CD4-positive, alpha-beta T cell treated with Interleukin-6 at 100 ng/mL for 8 hours (primary cell): ENCODE data around the gene PPP1R8.
A peak's percentile ranks its signal among the peaks of the same experiment; 100 is the strongest.
"Not testable (repeated sequence)": the region's sequence is repeated elsewhere in the genome, so short reads cannot be mapped to it uniquely, and the experiment has no call there.

Experiments
- DNase-seq: peaks from one replicate; pipeline ENCODE4 v3.0.0-alpha.2; 2020; ENCODE audit warnings: mixed read lengths, low spot score

The PPP1R8 gene

DNA sequence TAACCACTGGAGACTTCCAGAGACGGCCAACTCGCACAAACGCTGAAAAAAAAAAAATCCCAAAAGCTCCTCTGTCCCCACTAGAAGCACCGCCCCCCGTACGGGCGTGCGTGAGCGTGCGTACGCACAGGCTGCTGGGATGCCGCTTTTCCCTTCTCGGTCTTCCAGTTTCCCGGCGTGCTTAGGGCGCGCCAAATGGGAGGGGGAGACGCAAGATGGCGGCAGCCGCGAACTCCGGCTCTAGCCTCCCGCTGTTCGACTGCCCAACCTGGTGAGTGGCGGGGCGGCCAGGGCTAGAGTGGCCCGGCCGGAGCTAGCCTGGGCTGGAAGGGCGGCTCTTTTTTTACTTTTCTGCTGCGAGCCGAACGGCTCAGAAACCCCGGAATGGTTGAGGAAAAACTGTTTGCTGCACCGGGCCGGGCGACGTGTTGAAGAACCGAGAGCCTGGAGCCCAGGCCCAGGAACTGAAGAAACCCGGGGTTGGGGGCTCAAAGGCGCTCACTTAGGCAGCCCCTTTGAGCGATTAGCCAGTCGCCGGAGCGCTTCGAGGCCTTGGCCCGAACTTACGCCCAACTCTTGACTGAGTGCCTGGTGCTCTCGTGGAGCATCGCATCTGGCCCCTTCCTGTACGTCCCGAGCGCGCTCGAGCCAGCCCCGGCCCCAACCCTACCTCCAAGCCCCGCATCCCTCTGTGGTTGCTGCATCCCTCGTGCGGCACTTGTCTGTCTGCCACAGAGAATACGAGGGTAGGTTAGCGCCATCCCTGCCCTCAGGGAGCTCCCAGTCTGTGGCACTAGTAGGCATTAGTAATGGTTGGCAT lies at the start of gene PPP1R8:
Gene PPP1R8, plus strand, starts transcription at position 162 of the 820 bp plus-strand sequence. Its CDS starts 54 bp downstream, at position 216.
- DNase-seq, result peak; percentile 88

DNA sequence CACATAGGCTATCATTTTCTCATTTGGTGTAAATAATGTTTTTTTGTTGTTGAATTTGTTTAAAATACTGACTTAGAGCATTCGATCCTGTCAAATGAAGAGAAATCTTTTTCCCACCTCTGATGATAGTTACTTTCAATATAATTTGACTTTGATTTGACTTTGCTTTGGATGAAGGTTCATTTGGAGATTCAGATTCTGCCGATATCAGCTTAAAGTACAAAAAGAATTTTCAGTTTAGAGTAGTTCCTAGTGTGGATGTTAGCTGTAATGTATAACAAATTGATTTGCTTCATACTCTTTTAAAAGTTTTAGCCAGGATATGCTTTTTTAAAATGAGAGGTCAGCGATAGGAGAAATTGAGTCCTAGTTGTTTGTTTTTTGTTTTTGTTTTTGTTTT lies 47.6 kb upstream of the PPP1R8 start:
- DNase-seq, result no peak

DNA sequence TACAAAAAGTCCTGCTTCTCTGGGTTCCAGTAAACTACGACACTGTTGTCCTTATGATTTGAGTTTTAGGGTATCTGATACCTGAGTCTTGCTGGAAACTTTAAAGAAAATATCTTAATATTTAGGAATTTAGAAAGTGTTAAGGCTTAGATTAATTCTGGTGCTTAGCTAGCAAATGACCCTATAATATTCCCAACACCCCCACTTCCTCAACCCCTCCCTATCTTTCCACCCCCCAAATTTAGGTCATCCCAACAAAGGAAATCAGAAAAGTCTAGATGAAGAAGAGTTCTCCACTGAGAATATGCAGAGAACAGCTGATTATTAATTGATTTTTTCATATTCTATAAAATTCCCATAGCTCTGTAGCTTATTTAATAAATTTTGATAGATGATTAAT lies 45.9 kb upstream of the PPP1R8 start:
- no peak for DNase-seq

DNA sequence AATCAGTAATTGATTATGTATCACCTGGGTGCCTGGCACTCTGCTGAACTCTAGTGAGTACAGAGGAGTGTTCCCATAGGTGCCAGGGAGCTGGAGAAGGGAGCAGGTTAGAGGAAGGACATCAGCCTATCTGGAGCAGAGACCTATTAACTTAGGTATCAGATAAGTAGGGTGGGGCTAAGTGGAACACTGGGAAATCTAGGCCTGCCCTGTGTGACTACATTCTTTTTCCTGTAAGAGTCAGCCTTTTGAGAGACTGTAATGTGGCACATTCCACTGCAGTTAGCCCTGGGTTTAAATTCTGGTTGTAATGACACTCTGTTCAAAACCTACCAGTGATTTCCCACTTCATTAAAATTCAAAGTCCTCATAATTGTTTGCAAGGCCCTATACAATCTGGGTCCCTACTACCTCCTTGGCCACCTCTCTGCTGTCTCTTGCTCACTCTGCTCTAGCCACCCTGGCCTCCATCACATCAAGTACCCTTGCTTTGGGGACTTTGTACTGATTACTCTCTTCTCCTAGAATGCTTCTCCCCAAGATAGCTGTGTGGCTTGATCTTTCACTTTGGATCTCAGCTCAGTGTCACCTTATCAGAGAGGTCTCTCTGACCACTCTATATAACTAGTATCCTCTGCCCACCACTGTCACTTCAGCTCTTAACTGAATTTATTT lies 44.7 kb upstream of the PPP1R8 start:
- DNase-seq, result no peak

DNA sequence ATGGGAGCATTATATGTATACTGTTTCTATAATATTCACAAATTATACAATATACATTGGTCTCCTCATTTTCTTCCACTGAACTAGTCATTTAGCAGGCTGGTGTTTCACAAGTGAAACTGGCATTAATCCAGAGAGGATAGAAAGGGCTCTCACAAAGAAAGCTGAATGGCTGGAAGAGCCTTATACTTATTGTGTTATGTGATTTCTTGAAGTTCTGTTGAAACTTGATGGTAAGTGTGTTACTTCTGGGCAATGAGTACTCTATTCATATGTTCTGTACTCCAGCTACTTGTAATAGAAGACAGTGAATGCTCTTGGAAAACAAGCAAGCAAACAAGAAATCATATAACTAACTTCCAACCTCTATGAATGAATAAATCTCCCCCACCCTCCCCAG lies 42.7 kb upstream of the PPP1R8 start:
- DNase-seq, result no peak

DNA sequence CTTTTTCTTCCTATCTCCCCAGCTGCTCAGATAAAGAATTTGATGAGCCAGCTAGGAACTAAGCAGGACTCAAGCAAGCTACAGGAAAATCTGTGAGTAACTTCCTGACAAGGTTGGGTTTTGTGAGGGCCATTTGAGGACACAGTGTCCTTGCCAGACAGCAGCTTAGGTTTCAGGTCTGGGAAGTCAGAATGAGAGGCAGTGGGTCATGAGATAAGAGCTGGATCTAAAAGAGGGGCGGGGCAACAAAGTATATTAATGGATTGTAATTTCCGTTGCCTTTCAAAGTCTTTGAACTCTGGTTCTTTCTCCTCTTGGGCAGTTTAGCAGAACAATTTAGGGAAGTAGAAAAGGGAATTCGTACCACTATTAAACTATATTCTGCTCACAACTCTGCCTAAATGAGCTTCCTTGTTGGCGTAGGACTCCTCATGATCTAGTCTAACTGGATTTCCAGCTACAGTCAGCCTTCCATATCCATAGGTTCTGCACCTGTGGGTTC lies 41.0 kb upstream of the PPP1R8 start:
- DNase-seq, result no peak

DNA sequence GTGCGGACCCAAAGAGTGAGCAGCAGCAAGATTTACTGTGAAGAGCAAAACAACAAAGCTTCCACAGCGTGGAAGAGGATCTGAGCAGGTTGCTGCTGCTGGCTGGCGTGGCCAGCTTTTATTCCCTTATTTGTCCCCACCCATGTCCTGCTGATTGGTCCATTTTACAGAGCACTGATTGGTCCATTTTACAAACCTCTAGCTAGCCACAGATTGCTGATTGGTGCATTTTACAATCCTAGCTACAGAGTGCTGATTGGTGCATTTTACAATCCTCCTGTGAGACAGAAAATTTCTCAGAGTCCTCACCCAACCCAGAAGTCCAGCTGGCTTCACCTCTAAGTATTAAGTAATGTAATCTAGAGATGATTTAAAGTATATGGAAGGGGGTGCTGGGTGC lies 40.3 kb upstream of the PPP1R8 start:
- DNase-seq, result not testable (repeated sequence)

DNA sequence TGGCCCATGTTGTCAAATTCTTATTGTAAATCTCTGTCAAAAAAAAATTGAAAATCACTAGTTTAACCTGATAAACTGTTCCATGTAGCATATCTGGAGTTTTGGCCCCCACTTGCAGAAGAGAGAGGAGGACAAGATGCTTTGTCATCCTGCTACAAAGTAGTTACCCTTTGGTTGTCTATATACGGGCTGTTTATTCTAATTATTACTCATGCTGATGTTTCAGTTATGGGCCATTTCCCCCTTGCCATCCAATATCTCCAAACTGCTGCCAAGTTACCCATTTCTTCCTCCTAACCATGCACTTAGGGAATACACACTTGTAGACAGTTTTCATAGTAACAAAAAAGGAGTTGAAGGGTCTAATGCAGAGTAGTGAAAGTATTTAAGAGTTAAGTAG lies 35.0 kb upstream of the PPP1R8 start:
- DNase-seq, result no peak

DNA sequence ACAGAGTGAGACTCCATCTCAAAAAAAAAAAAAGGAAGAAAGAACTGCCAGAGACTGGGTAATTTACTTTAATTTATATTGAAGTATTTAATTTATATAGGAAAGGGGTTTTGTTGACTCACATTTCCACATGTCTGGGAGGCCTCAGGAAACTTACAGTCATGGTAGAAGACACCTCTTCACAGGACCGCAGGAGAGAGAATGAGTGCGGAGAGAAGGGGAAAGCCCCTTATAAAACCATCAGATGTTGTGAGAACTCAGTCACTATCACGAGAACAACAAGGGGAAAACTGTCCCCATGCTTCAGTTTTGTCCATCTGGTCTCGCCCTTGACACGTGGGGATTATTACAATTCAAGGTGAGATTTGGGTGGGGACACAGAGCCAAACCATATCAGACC lies 25.8 kb upstream of the PPP1R8 start:
- DNase-seq, result no peak

DNA sequence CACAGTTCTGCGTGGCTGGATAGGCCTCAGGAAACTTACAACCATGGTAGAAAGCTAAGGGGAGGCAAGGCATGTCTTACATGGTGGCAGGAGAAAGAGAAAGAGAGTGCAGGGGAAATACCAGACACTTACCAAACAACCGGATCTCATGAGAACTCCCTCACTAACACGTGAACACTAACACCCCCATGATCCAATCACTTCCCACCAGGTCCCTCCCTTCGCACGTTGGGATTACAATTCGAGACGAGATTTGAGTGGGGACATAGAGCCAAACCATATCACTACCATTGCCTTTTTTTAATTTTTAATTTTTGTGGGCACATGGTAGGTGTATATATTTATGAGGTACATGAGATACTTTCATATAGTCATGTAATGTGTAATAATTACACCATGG lies 23.8 kb upstream of the PPP1R8 start:
- DNase-seq, result no peak

DNA sequence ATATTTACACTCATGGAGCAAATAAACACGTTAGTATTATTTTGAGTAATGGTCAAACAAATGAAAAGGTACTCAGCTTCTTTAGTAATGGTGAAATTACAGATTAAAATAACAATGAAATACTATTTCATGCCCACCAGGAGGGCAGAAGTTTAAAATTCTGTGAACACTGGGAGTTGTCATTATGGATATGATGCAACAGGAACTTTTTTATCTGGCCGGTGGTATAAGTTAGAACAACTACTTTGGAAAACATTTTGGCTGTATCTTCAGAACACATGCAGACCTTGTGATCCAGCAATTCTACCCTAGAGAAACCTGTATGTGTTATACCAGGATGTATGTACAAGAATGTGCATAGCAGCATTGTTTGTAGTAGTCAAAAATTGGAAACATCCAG lies 23.2 kb upstream of the PPP1R8 start:
- no peak for DNase-seq

DNA sequence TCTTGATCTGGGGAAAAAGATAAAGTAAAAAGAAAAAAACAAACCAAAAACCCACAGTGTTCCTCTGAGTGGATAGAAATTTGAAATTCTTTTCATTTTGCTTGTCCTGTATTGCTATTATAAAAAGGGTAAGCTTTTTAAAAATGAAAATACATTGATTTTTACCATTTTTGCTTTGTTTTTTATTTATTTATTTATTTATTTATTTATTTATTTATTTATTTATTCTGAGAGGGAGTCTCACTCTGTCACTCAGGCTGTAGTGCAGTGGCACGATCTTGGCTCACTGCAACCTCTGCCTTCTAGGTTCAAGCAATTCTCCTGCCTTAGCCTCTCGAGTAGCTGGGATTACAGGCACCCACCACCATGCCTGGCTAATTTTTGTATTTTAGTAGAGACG lies 22.5 kb upstream of the PPP1R8 start:
- DNase-seq, result not testable (repeated sequence)

DNA sequence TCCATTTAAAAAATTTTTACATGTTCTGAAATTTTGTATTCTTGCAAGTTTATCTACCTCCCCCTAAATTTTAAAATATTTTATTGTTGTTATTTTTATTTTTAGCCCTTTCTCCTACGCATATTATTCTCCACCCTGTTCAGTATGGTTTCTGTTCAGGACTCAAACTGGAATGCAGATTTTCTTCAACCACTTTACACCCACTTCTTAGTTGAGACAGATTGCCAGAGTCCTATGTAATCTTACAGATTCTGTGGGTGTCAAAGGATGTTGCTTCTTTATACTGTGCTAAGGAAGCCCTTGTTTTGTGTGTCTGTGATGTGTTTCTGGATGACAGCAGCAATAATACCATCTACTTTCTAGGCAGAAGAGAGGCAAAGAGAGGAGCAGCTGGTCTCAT lies 20.7 kb upstream of the PPP1R8 start:
- no peak for DNase-seq

DNA sequence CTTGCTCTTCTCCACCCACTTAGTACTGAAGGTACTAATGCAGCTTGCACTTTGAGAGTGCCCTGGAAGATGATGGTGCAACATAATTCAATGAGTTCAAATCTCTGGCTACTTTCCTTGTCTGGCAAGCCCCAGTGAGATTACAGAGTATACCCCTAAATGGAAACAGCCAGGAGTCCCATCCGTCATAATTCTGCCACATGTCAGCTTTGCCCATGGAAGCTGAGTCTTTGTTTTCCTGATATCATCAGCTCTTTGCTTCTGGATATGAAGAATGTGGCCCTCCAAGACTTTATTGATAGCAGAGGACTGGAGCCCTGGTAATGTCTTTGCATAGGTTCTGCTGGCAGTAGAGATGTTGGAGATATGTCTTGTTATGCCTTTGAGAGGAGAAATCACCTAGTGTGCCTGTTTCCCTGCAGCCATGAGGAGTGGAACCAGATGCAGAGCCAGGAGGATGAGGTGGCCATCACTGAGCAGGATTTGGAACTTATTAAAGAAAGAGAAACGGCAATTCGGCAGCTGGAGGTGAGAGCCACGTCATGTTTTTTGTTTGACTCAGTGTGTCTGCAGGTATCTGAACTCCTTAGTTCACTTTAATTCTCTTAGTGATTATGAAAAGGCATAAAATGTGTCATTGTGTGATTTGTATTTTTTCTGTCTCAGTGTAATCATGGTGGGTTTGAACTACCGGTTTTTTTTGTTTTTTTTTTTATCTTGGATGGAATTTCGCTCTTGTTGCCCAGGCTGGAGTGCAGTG lies 18.7 kb upstream of the PPP1R8 start:
- no peak for DNase-seq

DNA sequence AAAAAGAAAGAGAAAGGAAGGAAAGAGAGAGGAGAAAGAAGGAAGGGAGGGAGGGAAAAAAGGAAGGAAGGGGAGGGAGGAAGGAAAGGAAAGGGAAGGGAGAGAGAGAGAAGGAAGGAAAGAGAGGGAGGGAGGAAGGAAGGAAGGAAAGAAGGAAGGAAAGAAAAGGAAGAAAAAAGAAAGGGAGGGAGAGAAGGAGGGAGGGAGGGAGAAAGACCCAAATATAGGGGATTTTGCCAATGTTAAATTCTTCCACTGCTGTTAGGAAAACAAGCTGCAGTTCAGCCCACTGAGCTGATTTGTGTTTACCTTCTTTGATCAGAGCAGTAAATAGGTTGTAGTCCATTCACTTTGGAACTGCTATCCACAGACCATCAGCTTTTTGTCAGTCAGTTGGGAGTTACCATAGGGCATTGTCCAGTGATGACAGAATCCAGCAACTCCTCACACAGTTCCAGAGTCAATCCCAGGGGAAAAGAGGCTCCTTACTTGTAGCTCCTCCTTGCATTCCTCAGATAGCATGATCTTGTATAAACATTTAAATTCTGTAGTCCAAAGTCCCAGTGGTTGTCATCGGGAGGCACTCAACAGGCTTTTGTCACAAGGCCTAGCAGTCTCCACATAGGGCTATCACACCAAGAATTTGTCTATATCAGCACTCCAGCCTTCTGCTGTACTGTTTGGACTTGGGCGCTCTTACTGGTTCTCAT lies 13.5 kb upstream of the PPP1R8 start:
- no peak for DNase-seq

DNA sequence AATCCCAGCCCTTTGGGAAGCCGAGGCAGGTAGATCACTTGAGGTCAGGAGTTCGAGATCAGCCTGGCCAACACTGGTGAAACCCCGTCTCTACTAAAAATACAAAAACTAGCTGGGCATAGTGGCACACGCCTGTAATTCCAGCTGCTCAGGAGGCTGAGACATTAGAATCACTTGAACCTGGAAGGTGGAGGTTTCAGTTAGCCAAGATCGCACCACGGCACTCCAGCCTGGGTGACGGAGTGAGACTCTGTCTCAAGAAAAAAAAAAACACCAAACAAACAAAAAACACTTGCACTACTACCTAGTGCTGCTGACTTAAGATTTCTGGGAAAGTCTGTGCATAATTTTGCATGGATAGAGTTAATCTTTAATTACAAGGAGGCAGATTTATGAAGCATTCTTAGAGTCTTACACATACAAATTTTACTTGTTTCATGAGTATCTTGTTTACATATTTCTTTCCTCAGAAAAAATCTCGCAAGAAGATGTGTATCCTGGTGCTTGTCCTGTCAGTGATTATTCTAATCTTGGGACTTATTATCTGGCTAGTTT lies 8.7 kb upstream of the PPP1R8 start:
- DNase-seq, result no peak

DNA sequence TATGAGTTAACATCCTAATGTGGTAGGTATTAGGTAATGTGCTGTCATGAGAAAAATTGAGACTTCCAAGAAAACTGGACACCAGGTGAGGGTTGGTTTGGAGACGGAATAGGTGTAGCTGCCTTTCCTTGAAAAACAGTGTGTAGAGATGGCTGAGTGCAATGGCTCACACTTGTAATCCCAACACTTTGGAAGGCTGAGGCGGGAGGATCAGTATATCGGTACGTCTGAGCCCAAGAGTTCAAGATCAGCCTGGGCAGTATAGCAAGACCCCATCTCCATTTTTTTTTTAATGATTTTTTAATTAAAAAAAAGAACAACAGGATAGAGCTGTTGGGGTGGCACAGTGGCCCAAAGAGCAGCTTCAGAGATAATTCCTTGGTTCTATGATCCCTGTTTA lies 6.8 kb upstream of the PPP1R8 start:
- DNase-seq, result no peak

DNA sequence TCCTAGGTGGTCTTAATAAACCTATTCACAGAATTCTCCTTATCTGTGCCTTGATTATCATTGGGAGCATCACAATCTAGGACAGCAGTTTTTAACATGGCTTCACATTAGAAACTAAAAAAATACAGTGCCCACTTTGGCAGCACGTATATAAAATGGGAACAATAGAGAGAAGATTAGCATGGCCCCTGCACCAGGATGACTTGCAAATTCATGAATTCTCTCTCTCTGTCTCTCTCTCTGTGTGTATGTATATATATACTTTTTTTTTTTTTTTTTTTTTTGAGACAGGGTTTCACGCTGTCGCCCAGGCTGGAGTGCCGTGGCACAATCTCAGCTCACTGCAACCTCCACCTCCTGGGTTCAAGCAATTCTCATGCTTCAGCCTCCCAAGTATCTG lies 6.2 kb upstream of the PPP1R8 start:
- no peak for DNase-seq

DNA sequence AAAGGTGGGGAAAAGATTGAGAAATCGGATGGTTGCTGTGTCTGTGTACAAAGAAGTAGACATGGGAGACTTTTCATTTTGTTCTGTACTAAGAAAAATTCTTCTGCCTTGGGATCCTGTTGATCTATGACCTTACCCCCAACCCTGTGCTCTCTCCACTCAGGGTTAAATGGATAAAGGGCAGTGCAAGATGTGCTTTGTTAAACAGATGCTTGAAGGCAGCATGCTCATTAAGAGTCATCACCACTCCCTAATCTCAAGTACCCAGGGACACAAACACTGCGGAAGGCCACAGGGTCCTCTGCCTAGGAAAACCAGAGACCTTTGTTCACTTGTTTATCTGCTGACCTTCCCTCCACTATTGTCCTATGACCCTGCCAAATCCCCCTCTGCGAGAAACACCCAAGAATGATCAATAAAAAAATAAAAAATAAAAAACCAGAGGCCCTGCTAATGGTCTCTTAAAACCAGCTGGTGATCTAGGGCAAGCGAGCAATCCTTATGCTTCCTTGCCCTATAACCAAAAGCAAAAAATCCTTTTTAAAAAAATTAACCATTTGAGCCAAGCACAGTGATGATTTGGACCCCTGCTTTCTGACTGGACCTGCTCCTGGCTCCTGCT lies 1.1 kb upstream of the PPP1R8 start:
- DNase-seq, result not testable (repeated sequence)

DNA sequence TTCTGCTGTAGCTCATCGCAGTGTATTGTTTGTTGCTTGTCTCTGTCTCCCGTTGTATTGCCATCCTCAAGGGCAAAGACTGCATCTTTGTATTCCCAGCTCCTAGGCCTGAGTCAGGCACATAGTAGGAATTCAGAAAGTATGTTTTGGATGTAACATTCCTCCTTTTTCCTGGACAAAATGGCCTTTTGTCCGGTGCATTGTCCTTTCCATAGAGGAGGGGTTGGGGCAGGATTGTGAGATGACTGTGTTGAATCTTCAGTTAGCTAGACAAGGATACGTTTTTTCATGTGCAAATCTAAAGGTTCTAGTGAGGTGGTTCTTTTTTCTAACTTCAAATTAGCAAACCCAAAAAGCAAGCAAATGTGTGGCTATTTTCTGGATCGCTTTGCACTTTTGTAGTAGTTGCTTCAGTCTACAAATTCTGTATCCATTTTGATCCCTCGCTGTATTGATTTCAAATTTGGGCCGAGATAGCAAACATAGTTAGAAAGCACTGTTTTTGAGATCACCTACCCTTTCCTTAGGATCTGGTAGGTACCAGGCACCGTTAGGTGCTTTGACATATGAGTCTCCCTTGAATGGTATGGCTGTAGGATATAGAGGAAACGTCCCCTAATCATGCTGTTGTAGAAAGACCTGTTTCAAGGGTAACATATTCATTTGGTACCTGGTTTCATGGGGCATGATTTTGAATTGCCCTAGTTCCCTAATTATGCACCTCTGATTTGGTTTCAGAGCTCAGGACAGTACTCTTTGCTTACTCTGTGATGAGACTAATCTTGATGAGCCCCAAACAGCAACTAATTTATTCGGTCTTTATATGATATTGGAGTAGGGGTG lies 1.2 kb downstream of the PPP1R8 start:
- no peak for DNase-seq
